Caki2 (cell line): ENCODE results near the gene SKP1. TPM values are rescaled to one million over a fixed set of nuclear protein-coding genes. Genes with fewer than 3 reads are reported as not detected.

Source experiments
- DNase-seq: peaks from one replicate; pipeline ENCODE4 v3.0.0-alpha.2; 2015; ENCODE audit warnings: low read depth
- in situ Hi-C: cut with HindIII; loops from 2 replicates; pipeline ENCODE4 v1.10.0; 2016; ENCODE audit warnings: low sequenced_read_pairs, low pct_unique_long_range_greater_than_20kb, mixed read lengths
- total RNA-seq: library from RNA; depleted of rRNA; stranded (reverse); fragments of >200 nt; shearing (Covaris generic); gene quantifications from 2 replicates; pipeline ENCODE4 v1.2.3, GENCODE V29; 2014; ENCODE audit warnings: low replicate concordance

The SKP1 gene
- total RNA-seq, 1 experiment from 2014 or later, result 685 TPM

DNA sequence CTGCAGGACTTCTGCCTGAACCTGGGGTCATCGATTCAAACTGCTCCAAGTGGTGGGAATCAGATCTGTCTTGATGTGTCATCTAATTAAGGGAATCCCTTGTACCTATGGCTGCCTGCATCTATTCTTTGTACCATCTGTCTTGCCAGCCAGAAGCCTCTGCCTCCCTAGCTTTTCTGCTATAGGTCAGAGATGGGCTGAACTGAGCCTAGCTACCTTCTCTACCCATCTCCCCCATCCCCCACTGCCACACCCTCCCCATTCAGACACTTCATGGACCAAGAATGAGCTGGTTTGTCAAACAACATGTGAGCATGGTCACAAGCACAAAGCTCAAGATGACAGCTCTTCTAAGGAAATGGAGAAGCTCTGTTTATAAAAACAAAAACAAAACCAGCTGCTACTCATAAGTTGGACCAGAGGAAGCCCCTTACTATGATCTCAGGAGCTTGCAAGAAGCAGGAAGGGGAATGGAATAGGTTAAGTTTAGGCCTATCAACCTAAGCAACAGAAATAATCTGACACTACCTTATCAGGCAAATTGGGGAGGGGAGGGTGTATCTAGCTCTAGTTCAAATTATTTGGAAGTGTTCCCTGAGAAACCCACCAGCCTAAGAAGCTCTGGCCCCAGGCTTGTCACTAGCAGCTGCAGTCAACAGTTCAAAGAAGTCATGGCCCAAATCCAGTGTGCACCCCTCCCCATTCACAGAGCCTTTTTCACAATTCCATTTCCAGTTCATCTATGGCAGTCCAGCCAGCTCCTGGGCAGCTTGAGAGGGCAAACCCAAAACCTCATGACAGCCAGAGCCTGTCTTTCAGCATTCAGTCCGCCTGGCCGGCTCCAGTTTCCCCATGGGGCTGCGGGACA is 29.9 kb downstream of the SKP1 start:
- in situ Hi-C loops, result no loop called here
- no peak for DNase-seq

GRCh38 chr5:134145779-134146581 is 30.8 kb downstream of the SKP1 start:
- in situ Hi-C loops, result no loop called here
- peak; percentile 57 for DNase-seq

DNA sequence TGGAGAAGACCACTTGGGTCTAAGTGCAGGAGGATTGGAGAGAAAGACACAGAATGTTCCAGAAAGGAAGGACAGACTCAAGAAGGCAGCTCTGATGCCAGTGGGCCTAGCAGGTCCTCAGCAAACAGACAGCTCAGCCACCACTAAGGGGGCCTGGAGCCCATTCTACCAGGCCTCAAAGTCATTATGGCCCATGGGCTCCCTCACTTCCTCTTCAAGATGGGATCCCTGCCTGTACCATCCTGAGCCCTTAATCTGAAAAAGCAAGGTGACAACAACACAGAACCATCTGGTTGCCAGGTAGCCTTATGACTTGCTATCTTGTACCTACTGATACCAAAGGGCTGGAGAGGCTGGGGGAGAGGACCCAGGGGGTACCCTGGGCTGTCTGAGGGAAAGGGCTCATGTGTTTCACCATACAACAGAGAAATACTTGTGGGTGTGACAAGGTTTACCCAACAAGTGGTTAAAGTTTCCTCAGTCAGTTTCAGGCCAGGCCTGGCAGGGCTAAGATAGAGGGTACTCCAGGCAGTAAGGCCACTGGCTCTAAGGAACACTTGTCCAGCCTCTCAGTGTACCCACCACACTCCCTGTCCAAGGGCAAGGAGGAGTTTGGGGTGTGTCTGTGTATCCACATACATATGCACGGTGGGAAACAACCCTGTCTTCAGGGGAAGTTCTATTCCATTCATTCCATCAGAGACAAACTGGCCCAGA is 31.6 kb downstream of the SKP1 start:
- in situ Hi-C loops, result no loop called here
- no peak for DNase-seq

GRCh38 chr5:134143944-134144941 is 32.5 kb downstream of the SKP1 start:
- in situ Hi-C loops, result no loop called here
- no peak for DNase-seq

DNA sequence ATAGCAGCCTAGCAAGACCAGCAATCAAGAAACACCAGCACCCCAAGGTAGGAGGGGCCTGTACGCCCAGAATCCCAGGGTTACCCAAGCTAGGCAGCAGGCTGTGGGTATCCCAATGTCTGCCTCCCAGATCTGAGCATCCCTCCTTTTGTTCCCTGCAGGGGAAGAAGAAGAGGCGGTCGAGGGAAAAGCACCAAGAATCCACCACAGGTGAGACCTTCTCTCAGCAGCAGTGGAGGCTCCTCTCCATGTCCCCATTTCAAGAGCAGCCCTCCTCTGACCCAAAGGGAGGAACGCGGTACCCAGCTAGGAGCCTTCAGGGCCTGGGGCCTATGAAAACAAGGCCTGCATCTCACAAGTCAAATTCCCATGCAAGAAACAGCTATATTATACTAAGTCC is 33.3 kb downstream of the SKP1 start:
- in situ Hi-C loops, result no loop called here
- no peak for DNase-seq

- in situ Hi-C loops, result no loop called here
- DNase-seq, result no peak
Measured at GRCh38 chr5:134142806-134143205, 33.9 kb downstream of the SKP1 start.

- in situ Hi-C loops, result no loop called here
- DNase-seq, result no peak
Measured at GRCh38 chr5:134142052-134142451, 34.7 kb downstream of the SKP1 start.

GRCh38 chr5:134141331-134142050 is 35.3 kb downstream of the SKP1 start:
- in situ Hi-C loops, result no loop called here
- no peak for DNase-seq

GRCh38 chr5:134140530-134141201 is 36.1 kb downstream of the SKP1 start:
- in situ Hi-C loops, result no loop called here

GRCh38 chr5:134139891-134140469 is 36.8 kb downstream of the SKP1 start:
- in situ Hi-C loops, result no loop called here
- DNase-seq, result no peak

More at GRCh38 chr5:134140530-134141201, 36.1 kb downstream of the SKP1 start:
- peak; percentile 64 for DNase-seq

- in situ Hi-C loops, result no loop called here
- DNase-seq, result no peak
Measured at GRCh38 chr5:134139377-134139851, 37.3 kb downstream of the SKP1 start.

DNA sequence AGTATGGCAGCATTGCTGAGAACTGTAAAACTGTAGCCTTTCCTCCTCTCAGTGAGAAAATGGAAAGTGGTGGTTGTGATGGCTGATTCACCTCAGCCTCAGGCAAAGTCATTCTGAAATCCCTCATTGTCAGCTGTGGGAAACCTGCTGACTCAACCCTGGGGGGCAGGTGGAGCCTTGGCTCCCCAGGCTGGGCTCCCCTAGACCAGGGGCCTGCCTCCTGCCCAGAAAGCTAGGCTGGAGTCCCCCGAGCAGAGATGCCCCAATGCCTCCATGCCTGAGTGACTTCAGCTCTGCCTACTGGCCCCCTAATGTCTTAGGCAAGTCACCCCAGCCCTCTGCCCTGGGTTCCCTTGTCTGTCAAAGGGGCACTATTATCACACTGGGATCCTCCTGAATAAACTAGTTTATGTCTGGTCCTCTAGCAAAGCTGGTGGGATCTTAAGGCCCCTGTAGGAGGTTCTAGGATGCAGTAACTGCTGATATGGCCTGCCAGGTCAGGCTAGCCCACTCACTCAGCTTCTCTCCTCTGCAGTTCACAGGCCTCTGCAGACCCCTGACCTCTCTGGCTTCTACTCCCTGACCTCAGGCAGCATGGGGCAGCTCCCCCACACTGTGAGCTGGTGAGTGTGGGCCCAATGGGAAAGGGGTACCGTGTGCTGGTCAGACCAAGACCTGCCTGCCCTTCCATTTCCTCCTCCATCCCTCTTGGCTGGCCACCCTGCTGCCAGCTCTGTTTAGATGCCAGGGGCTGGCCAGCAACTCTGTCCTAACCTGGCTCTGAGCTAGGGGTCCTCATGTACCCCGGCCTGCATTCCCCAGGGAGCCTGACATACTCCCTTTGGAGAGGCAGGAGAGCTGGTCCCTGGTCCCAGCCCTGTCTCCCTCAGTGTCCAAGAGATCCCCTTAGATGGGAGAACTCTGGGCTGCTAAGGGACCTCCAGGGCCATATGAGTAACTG is 38.1 kb downstream of the SKP1 start:
- DNase-seq, result peak; percentile 36
- in situ Hi-C loops, result no loop called here

GRCh38 chr5:134136771-134137170 is 40.0 kb downstream of the SKP1 start:
- no peak for DNase-seq
- in situ Hi-C loops, result no loop called here

DNA sequence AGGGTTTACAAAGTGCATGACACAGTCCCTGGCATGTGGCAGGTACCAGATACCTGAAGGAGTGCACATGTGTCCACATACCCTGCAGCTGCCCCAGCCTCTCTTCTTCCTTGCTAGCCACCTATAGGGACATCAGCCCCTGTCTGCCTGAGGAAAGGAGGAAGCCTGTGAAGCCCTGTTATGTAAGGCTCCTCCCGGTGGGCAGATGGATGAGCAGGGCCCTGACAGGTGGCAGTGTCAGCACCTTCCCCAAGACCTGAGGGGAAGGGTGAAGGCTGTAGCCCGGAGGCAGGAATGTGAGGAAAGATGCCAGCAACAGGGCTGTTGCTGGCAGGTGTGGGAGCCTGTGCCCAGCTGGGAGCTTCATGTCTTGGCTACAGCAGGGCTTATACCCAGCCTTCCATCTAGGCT is 40.5 kb downstream of the SKP1 start:
- in situ Hi-C loops, result no loop called here
- DNase-seq, result no peak

- in situ Hi-C loops, result no loop called here
- DNase-seq, result no peak
Measured at GRCh38 chr5:134135091-134135655, 41.6 kb downstream of the SKP1 start.
